OCI-LY3 (cell line): Measurements from ENCODE around the gene RASA4.
"Not testable (repeated sequence)": the region's sequence is repeated elsewhere in the genome, so short reads cannot be mapped to it uniquely, and the experiment has no call there.

ENCODE experiments used
- CTCF ChIP-seq: fragments of 200-600, 300-600 bp; sonication (generic); IDR thresholded peaks from 2 replicates; pipeline ENCODE4 v1.5.1; 2014; ENCODE audit warnings: antibody characterized with exemption, low read length, low read depth
- EZH2phosphoT487 ChIP-seq: fragments of 200-600 bp; shearing (Covaris generic); IDR thresholded peaks from 2 replicates; pipeline ENCODE4 v1.6.1; 2018; ENCODE audit warnings: antibody characterized with exemption, mixed run types, low read depth

- not testable (repeated sequence) for TF ChIP-seq CTCF, EZH2phosphoT487
Measured at GRCh38 chr7:102527822-102528793, 88.4 kb downstream of the RASA4 start.
